ENCODE measurements around the gene SOCS1.
"Not testable (repeated sequence)": the region's sequence is repeated elsewhere in the genome, so short reads cannot be mapped to it uniquely, and the experiment has no call there.

SOCS1 gene

GRCh38 chr16:11224894-11225676, 30.9 kb downstream of the SOCS1 start:
- peak; percentile 49 to 52 for DNase-seq (ENCODE audit: low read depth in 2 of 2)

GRCh38 chr16:11224096-11224893, 31.7 kb downstream of the SOCS1 start:
- DNase-seq (ENCODE audit: low read depth in 2 of 2), result peak; percentile 11 to 26

- DNase-seq (ENCODE audit: low read depth in 2 of 2), result not testable (repeated sequence)
Observed at GRCh38 chr16:11220507-11220906, 35.5 kb downstream of the SOCS1 start.

DNA sequence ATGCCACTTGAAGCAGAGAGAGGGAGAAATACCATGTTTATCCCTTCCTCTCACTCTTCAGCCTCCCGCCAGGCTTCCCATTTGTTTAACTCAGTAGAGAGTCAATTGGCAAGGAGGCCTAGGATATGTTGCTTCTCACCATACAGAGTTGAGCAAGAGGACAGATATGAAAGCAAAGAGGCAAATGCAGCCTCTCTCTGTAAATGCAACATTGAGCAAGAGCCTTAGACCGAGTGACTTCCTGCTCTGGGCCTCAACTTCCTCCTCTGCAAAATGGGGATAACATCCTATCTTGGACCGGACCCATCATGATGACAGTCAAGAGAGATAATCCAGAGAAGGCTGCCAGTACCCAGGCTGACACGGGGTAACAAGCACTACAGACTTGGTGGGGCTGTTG, 36.8 kb downstream of the SOCS1 start:
- DNase-seq (ENCODE audit: low read depth in 2 of 2), result no peak

DNA sequence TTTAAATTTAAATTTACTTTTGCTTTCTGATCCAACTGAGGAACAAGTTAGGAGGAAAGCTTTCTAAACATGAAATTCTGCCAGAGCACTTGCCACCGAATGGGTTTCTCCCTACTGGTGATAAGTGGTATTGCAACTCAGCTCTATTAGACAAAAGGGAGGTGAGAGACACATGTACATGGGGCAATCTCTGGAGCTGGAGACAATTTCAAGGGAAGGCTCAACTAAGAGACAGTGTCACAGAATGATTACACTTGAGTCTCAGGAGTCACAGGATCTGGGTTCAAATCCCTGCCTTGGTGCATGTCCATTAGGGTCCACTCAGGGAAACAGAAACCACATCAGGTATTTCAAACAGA, 37.4 kb downstream of the SOCS1 start:
- DNase-seq (ENCODE audit: low read depth in 2 of 2), result no peak

DNA sequence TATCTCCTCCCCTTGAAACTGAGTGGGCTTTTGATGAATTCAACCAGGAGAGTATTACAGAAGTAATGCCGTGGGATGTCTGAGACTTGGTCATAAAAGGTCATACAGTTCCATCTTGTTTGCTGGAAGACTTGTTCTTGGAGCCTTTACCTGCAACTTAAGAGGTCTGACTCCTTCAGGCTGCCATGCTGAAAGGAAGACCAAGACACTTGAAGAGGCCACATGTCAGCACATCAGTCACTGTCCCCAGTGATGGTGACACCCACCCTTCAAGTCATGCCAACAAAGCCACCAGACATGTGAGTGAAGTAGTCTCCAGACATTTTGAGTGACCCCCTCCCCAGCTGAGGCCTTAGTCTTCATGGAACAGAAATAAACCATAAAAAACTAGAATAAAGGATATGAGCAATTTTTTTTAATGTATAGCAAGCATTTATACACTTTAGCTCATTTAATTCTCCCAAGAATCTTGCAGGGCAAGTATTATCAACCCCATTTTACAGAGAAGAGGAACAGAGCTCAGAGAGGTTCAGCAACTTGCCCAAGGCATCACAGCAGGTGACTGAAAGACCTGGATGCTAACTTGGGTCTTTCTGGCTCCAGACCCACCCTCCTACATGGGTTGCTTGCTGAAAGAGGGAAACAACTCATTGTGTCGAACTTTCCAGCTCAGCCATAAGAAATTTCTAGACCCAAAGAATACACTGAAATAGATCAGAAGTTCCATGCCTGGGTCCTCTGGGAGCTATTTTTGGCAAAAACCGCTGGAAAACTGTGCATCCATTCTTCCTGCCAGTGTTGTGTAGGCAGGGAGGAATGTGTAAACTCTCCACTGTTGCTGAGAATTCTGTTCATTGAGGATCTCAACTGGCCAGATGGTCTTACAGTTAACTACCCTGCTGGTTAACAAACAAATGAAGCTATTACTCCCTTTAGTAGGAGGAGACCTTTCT, 38.1 kb downstream of the SOCS1 start:
- DNase-seq (ENCODE audit: low read depth in 2 of 2), result no peak

GRCh38 chr16:11215935-11216556, 40.0 kb downstream of the SOCS1 start:
- DNase-seq (ENCODE audit: low read depth in 2 of 2), result no peak

GRCh38 chr16:11213799-11214198, 42.2 kb downstream of the SOCS1 start:
- DNase-seq (ENCODE audit: low read depth in 2 of 2), result no peak

GRCh38 chr16:11213373-11213772, 42.6 kb downstream of the SOCS1 start:
- no peak for DNase-seq (ENCODE audit: low read depth in 2 of 2)

GRCh38 chr16:11212798-11213196, 43.2 kb downstream of the SOCS1 start:
- DNase-seq (ENCODE audit: low read depth in 2 of 2), result no peak

GRCh38 chr16:11211977-11212797, 43.8 kb downstream of the SOCS1 start:
- no peak for DNase-seq (ENCODE audit: low read depth in 2 of 2)

DNA sequence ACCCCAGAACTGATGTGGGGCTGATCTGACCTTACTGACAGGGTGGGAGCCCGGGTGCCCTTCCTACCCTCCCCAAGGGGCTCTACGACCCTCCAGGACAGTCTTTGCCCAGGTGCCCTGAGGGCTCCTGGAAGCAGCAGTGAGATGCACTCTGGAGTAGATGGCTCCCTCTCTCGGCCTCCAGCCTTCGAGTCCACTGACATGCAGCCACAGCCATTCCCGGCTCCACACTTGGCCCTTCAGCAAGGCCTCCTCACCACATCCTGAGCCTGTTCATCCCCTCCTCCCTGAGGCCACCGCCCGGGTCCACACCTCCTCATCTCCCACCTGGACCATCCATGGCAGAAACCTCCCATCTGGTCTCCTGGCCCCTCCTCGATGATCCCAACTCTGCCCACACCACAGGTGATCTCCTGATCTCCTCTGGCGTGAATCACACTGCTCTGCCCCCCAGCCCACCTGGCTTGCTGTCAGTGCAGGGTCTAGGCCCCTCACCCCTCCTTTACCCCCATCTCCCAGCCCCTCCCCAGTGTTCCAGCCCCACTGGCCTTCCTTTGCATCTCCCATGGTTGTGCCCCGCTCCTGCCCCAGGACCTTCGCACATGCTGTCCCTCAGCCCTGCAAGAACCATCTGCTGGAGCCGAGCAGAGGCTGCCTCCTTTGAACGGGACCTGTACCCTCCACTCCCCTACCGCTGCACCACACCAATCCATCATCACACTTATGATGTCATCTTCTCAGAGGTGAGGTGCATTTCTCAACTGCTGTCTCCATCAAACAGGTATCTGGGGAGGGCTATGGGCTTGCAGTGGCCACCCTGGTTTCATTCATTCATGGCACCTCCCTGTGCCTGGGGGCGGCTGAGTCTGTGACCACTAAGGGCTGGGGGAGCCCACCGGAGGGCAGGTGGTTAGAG, 44.7 kb downstream of the SOCS1 start:
- no peak for DNase-seq (ENCODE audit: low read depth in 2 of 2)

DNA sequence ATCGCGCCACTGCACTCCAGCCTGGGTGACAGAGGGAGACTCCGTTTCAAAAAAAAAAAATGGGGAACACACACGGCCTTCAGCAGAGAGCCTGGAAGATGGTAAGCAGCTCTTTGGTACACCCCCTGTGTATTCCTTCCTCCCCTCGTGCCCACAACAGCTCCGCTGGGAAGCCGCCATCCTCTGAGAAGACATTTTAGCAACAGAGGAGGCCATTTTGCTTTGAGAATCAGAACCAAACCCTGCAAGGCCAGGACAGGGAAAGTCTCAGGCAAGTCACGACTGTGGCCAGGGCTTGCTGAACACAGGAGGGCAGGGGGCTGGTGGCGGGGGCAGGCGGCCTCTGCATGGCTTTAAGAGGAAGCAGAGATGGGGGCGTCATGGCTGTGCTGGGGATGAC, 45.7 kb downstream of the SOCS1 start:
- DNase-seq (ENCODE audit: low read depth in 2 of 2), result no peak

GRCh38 chr16:11208916-11209665, 46.9 kb downstream of the SOCS1 start:
- DNase-seq (ENCODE audit: low read depth in 2 of 2), result no peak

GRCh38 chr16:11207646-11208045, 48.4 kb downstream of the SOCS1 start:
- DNase-seq (ENCODE audit: low read depth in 2 of 2), result no peak

GRCh38 chr16:11205754-11206581, 50.0 kb downstream of the SOCS1 start:
- DNase-seq (ENCODE audit: low read depth in 2 of 2), result no peak

DNA sequence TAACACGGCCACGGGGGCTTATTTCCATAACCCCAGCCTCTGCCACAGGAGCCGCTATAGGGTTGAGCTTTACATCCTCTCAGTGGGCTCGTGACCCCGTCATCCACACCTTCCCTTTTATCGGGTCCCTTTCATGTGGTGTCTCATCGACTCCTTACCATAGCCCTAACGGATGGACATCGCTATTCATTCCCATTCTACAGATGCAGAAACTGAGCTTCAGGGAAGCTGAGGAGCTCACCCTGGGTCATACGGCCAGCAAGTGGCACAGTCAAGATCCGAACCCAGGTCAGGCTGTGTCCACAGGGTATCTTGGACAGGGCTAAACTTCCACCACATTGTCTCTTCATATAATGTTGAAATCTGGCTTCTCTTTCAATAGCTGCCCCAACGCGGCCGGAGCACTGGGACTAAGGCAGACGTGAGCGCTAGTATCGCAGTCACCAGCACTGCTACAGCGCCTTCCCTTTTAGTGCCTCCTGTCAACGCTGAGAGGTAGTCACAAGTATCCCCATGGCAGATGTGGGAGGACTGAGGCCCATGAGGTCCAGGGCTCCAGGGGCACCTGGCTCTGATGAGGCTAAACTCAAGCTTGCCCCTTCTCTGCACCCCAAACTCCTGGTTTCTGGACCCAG, 50.8 kb downstream of the SOCS1 start:
- no peak for DNase-seq (ENCODE audit: low read depth in 2 of 2)

All from stimulated activated CD8-positive, alpha-beta memory T cell treated with anti-CD3 and anti-CD28 coated beads, Interleukin-2, amount 100 ng/mL, for 1 hour (primary cell).